Fibroblast of skin of left quadriceps (primary cell): Measurements from ENCODE around the gene RELN.
"Not testable (repeated sequence)": the region's sequence is repeated elsewhere in the genome, so short reads cannot be mapped to it uniquely, and the experiment has no call there.

Experiments used
- DNase-seq, 2 experiments: peaks; one replicate each; pipeline ENCODE4 v3.0.0-alpha.2; 2013; ENCODE audit warnings: low read depth in 2 of 2

The RELN gene

DNA sequence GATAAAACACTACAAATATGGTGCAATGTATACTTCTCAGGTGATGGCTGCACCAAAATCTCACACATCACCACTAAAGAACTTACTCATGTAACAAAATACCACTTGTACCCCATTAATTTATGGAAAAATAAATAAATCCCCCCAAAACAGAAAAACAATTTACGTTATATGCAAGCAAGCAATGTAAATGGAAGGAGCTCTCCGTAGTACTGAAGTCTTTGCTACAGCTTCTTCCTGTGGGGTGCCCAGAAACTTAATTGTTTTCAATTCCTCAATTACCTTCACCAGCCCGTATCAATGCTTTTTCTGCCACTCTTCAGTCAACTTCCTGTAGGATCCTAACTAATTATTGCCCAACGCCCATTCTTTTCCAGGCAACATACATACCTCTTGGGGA lies 138.1 kb downstream of the RELN start:
- no peak for DNase-seq

DNA sequence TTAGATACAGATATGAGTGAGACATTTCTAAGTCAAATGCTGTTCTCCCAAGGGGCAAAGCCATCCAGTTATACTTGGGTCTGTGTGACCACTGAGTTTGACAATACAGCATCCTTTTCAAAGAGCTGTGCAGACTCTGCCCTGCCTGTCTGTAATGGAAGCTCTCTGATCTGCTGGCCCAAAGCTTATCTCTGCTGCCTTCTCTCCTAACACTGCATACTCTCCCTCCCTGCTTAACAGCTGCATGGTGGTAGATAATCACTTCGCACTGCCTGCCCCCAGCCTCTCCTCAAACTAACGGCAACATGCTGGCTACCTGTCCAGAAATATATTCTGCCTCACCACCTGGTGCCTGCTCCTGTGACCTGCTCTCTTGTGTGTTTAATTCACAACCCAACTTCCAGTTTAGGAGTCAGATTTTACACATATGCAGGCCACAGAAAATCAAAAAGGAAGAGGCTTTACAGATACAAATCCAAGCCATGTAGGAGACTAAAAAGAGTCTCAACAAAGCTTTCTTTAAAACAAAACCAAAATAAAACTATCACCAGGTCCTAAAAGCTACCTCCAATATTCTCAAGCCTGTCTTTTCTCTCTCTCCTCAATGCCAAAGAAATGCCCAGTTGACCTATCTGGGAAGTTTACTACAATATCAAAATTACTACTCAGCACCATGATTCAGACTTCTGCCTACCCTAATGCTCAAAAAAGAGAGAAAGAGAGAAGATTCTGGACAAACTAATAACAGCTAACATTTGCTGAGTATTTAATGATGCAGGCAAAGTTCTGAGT lies 145.6 kb downstream of the RELN start:
- no peak for DNase-seq

DNA sequence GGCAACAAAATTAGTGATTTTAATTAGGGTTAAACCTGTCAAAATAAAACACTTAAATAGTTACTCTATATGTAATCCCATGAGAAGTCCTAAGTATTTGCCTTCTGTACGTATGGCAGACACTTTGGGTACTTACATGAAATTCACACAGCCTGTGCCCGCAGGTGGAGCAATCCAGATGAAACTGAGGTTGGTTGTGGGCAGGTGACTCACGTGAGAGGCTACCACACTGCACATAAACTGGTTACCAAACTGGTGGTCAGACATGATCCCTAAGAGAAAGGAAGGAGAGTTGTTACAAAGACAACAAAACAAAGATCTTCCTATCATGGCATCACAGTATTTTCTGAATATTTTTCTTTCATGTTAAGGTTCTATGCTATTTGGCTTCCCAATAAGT lies 156.1 kb downstream of the RELN start:
- DNase-seq, result no peak

DNA sequence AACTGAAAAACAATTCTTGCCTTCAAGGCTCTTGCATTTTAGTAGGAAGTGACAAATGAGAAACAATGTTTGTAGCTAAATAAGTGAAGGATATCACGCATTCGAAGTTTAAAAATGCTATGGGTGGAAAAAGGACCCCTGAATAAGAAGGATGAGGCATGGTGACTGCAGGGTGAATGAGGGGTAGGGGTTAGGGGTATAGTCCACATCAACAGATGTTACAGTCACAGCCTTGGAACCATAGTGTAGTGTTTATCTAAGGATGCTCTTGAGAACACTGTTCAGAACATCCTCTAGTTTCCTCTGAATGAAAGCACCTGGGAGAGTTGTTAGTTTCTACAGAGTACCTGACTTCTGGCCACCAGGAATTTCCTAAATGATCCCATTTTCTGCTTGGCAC lies 157.0 kb downstream of the RELN start:
- no peak for DNase-seq

DNA sequence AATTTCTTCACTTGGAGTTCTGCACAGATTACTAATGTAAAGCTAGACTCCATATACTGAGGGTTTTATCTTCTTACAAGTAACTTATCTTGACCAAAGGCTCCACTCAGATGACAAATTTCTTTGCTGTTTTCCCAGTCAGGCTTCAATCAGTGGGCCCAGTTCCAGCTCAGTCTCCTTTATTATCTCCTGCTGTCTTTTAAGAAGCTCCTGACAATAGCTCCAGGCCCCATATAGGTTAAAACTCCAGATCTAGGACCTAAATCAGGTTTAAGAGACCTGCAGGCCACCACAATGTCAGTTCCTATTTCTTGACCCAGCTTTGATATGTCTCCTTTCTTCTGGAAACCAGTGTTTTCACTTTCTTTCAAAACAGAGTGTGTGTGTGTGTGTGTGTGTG lies 165.2 kb downstream of the RELN start:
- no peak for DNase-seq

DNA sequence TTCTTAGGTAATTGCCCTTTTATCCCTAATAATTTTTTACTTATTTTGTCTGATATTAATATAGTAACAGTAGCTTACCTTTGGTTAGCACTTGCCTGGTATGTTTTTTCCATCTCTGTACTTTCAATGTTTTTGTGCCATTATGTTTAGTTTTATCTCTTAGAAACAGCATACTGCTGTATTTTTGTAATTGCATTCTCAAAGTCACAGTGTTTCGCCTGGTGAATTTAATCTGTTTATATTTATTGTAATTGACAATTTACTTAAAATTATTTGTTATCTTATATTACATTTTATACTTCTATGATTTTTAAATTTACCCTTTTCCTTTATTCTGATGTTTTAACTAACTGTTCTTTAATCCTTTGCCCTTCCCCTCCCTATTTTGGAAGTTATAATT lies 166.4 kb downstream of the RELN start:
- DNase-seq, result no peak

DNA sequence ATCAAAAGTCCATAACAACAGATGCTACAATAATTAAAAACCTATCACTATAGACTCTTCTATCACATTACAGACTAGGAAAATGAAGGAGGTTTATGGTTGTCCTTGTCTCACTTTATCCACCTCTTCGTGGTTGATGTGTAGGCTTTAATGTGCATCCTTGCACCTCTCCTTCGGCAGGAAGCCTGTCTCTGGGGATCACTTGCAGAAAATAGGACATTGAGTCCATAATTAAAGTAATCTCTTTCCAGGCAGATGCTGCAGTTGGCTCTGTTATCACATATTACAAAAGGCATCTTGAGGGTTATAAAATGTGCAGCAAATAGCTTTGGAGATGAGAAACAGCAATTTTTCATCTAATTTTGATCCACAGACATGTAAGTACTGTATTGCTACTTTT lies 168.4 kb downstream of the RELN start:
- no peak for DNase-seq

DNA sequence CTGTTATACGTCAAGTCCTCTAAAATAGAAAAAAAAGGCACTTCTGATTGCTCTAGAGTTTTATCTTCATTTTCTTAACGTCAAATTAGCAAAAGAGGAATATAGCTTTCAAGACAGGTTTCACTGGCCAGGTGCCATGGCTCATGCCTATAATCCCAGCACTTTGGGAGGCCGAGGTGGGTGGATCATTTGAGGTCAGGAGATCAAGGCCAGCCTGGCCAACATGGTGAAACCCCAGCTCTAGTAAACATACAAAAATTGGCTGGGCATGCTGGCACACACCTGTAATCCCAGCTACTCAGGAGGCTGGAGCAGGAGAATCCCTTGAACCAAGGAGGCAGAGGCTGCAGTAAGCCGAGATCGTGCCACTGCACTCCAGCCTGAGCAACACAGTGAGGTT lies 173.5 kb downstream of the RELN start:
- DNase-seq, result not testable (repeated sequence)

DNA sequence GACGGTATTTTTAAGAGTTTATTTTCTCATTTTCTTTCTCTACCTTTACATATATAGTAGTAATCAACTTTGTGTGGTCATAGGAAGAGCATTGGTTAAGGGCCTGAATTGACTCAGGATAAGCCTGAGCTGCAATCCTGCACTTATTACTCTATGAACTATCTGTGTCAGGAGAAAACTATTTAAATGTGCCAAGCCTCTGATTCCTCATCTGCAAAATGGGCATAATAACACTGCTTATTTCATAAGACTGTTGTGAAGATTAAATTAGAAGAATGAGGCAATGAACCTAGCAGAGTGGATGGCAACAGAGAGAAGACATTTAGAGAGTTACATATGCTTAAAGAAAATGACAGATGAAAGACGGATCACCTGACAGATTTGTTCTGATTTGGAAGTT lies 175.5 kb downstream of the RELN start:
- DNase-seq, result no peak

DNA sequence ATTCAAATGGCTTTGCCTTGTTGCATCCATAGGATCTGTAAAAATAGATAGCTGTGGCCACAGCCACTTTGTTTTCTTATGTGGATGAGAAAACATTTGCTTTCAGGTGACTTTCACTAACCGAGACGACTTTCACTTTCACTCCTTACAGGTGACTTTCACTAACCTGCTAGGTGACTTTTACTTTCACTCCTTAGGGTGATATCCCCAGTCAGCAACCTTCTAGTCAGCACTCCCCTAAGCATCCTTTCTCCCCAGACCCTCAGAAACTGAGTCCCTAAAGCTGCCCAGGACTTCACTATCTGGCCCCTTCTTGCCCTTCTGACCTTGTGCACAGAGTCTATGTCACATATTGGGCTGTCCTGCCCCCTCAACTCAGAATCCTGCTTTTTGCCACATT lies 177.5 kb downstream of the RELN start:
- no peak for DNase-seq

DNA sequence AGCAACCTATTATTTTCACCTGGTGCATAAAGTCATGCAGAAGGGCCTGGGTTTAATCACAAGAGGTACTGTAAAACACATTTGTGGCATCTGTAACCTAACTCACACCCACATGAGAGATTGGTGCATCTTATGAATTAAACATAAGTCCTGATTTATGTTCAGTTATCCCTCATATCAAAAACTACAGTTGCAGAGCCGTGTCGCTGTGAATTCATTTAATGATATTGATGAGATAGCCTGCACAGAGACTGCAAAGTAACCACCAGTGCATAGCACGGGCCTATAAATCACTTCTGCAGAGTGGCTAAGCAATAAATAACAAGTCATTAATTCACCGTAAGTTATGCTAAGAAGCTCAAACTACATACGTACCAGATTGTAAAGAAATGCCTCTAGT lies 178.2 kb downstream of the RELN start:
- DNase-seq, result no peak

DNA sequence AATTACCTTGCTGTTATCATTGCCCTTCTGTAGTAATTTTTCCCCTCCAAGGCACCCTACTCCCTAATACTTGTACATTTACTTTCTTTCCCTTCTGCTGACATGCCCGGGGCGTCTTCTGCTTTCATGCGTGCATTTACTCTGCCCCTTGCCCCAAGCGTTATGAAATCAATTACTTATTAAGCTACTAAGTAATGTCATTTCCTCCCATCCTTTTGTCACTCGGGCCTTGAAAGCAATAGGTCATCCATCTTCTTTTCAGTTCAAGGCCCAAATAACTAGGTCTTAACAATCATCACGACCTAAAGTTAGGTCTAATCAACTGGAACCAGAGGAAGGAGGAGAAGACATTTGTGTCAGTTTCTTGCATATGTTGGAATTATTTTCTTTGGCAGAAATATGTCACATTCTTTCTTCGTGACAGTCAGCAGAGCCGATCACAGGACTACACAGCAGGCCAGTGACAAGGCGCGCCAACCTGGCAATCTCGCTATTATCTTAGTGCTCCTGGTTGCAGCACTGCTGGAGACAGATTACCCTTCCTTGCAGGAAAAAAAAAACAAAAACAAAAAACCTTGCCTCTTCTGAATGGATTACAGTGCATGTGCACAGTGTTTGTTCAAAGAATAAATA lies 179.2 kb downstream of the RELN start:
- DNase-seq, result no peak

DNA sequence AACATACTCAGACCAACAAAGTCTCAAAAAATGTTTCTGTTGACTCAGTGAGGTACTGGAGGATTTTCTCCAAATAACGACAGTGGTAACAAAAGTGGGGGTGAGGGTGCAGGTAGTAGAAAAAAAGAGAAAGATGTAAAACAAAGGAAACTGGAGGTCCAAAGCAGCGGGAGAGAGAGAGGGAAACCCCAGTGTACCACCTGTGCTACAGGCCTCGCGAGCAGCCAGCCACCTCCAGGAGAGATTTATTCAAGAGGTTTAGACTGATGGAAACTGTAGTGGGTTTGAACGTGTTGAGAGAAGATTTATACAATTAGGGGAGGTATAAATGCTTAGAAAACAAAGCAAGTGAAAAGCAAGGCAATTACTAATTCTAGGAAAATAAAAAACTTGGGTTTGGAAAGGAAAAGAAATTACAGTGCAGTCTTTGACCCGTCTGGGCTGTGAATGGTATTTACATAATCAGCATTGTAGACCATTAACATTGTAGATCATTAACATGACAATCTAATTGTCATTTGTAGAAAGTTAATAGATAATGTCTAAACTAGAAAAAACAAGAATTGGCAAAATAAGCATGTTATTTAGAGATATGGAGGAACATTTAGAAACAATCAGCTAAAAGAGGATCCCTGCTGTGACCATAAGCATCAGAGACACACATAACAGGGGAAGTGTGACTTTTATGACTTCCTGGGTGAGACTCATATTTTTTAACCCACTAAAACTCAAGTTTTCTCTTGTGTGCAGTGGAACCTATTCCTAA lies 180.0 kb downstream of the RELN start:
- DNase-seq, result no peak

DNA sequence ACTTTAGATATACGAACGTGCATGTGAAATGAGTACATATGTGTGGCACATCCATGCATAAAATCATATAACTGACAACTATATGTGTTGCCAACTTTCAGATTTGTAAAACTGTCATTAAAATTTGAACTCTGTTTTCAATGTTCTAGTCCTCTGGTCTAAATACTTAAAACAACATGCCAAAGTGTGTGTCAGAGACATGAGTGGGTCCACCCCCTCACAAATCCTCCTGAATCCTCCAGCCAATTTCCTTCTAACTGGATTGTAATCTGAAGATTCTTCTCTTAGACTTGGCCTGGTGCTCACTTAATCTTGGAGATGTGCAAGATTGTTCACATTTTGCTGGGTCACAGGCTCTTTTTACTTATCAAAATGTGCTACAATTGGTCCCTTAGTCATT lies 184.1 kb downstream of the RELN start:
- no peak for DNase-seq

DNA sequence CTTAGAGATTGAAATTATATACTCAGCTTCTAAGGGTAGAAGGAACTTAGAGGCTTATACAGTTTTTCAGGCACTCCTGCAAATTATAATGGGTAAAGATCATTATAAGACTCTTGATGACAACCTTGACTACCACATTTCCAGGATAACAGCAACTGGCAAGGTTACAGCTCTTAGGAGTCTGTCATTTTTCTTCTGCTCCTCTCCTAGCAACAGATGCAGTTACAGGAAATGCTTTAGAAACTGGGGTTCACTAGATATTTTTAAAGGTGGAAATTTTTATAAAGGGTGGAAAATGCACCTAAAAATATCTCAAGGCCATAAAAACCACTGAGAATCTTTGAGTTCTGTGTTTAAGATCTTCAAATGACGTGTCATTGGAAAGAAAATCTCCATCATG lies 185.8 kb downstream of the RELN start:
- DNase-seq, result no peak

DNA sequence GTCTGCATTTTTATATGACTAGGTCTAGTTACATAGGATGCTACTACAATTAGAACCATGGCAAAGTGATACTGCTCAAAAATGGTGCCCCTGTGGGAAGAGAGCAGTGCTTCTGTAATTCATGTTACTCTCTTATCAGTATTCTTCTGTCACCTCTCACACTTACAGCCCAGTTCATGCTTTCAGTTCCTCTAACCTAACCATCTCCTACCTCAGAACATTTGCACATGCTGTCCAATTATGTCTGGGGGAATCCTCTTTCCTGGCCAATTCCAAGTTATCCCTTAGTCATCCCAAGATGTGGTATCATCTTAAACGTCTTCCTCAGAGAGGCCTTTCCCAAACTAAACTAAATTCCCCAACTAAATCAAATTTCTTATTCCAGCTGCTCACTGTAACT lies 190.2 kb downstream of the RELN start:
- DNase-seq, result no peak

DNA sequence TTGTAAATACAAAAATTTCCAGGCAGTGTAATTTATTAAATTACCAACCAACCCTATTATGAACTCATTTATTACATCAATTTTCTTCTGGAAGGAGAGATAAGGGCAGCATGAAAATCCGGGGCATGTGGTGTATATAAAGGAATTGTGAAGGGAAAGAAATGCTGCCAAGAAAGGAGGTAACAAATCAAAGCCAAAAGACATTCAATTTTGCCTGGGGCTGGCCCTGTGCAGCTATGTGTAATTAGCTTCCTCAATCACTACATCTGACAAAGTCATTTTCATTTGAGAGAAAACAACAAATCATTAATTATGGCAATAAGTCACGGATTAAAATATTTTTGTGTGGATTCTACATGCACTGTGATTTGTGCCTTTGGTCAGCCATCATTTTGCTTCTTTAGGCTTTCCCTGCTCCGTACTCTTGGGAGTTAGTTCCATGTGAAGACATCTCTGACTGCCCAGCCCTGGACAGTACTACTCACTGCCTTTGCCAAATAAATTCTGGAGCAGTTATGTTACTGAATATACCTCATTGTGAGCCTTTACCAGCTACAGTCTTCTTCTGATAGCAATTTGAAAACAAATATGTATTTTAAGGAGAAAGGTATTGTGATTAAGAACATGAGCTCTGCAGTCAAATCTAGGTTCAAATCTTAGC lies 191.7 kb downstream of the RELN start:
- no peak for DNase-seq

DNA sequence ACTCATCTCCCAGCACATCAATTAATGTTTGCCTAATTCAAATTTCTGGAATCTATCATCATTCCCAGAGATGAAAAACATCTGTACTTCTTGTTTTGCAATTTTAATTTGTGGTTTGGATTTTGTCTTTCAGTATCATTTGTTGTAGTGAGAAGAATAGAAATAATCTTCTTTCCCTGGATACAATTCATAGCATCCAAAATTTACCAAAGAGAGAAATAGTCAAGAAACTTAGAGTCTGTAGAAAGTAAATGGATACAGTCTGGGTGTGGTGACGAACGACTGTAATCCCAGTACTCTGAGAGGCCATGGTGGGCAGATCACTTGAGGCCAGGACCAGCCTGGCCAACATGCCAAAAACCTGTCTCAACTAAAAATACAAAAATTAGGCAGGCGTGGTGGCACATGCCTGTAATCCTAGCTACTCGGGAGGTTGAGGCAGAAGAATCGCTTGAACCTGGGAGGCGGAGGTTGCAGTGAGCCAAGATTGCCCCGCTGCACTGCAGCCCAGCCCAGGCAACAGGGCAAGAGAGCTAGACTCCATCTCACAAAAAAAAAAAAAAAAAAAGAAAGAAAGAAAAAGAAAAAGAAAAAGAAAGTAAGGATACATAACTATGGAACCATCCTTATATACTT lies 193.0 kb downstream of the RELN start:
- DNase-seq, result no peak

DNA sequence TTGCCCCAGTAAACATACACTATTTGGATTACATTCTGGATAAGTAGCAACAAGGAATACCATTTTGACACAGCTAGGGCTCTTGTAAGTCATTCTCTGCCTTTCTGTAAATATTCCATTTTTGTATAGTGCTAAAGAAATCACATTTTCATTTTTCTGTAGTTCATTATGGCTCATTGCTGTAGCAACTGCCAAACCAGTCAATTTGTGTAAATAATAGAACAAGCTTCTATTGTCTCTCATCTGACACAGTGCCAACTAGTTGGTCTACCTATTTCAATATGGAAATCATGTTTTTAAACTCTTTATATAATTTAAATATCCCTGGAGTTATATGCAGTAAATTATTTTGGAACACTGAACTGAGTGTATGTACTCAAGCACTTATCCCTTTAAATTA lies 193.7 kb downstream of the RELN start:
- DNase-seq, result no peak

DNA sequence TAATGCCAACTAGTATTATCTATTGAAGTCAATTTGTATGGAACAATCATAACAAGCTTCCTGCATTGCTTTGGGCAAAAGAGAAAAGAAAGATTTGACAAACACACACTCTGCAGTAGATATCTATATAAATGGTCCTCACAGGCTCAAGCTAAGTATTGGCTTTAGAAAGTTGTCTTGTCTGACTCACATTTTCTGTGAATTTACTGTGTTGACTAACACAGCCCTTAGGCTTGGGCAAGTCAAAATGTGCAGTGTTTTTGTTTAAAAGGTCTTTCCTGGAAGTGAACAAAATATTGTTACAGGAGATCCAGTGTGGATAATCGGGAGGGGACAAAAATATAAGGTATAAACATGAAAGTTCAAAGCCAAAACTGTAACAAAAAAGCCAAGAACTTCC lies 194.4 kb downstream of the RELN start:
- no peak for DNase-seq

DNA sequence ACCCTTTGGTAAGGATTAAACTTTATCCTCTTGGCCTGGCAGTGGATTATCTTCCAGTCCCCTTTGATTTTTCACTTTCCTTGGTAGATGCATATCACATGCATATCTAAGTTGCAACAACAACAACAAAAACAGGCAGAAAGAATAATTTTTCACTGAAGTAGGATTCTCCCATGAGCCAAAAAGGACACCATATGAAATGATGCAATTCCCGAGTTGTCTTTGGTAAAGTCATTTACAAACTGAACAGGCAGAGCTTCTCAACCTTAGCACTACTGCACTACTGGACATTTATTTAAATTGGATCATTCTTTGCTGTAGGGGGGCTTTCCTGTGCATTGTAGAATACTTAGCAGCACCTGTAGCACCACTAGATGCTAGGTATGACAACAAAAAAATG lies 195.0 kb downstream of the RELN start:
- DNase-seq, result no peak

DNA sequence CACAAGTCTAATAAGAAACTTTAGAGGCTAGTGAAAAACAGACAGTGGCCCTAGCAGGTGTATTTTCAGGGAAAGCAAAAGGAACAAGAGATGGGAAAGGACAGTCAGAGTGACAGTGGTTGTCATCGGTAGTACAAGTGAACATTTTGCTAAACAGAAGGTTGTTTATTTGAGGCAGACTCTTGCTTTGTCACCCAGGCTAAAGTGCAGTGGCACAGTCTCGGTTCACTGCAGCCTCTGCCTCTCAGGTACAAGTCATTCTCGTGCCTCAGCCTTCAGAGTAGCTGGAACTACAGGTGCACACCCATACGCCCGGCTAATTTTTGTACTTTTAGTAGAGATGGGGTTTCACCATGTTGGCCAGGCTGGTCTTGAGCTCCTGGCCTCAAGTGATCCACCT lies 195.8 kb downstream of the RELN start:
- no peak for DNase-seq
